A673 (cell line): ENCODE data around the gene PHAF1.

Experiments used
- CTCF ChIP-seq: fragments of 300-800, 200-600 bp; sonication (generic); conservative IDR thresholded peaks from 2 replicates; pipeline ENCODE4 v1.5.1; 2017; ENCODE audit warnings: low read depth, mild to moderate bottlenecking, antibody characterized with exemption, low read length, moderate library complexity, mixed read lengths
- EZH2 ChIP-seq: fragments of 200-600 bp; sonication (generic); IDR thresholded peaks from 2 replicates; pipeline ENCODE4 v1.6.1; 2017; ENCODE audit warnings: borderline replicate concordance, low read depth, mild to moderate bottlenecking, mixed read lengths, antibody characterized with exemption, low read length; ENCODE audit not compliant: poor library complexity, severe bottlenecking

- TF ChIP-seq CTCF (no peak), EZH2 (no peak)
Measured at GRCh38 chr16:67112591-67113399, 3.1 kb downstream of the PHAF1 start.
